HG03460 (cell line): Measurements from ENCODE around the gene NUCB1.

Experiments
- ATAC-seq: cut with Tn5 transposase; IDR thresholded peaks from one replicate; pipeline ENCODE4 v1.9.1; 2021; ENCODE audit not compliant: unreplicated experiment

NUCB1 gene

DNA sequence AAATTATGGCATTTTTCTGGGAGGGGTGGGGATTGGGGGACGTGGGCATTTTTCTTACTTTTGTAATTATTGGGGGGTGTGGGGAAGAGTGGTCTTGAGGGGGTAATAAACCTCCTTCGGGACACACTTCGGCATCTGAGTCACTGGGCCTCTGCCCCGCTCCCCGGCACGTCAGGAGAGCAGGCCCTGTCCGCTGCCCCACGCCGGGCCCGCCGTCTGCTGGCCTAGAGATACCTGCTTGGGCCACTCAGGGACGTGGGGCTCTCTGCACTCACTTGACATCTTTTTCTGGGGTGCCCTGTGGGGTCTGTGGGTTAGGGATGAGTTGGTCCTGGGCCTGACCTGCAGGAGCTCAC is 61.5 kb downstream of the NUCB1 start:
- ATAC-seq = no peak

DNA sequence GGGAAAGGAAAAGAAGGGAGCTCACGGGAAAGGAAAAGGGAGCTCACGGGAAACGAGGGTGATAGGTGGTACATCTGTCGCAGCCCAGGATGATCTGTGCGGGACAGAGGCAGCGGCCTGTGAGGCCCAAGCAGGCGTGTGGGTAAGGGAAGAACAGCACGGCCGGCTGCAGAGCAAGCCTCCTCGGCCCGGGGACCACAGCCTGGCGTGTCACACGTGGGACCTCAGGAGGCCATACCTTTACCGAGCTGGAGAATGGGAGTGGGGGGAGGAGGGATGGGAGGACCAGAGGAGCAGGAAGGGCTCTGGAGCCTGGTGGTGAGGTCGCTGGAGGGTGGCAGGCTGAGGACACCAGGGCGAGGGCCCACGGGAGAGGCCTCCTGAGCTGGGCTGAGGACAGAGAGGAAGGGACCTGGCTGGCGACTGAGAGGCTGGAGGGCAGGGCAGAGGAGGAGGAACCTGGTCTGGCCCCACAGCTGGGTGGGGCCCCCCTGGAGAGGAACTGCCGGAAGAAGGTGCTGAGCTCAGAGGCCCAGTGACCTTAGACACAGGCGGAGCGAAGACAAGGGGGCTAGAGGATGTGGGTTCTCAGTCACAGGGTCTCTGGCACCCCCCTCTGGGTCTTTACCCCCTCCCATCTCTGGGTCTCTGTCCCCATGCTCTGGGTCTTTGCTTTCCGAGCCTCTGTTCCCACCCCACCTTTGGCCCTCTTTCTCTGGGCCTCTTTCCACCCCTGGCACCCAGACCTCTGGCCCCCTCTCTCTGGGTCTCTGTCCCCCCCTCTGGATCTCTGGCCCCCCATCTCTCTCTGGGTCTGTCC is 62.1 kb downstream of the NUCB1 start:
- ATAC-seq = no peak

DNA sequence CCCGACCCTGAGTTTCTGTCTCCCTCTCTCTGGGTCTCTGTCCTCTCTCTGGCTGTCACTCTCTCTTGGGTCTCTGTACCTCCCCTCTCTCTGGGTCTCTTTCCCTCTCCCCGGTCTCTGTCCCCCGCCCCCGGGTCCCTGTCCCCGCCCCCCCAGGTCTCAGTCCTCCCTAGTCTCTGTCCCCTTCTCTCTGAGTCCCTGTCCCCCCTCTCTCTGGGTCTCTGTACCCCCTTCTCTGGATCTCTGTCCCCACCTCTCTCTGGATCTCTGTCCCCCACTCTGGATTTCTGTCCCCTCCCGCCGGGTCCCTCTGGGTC is 62.7 kb downstream of the NUCB1 start:
- ATAC-seq = no peak

DNA sequence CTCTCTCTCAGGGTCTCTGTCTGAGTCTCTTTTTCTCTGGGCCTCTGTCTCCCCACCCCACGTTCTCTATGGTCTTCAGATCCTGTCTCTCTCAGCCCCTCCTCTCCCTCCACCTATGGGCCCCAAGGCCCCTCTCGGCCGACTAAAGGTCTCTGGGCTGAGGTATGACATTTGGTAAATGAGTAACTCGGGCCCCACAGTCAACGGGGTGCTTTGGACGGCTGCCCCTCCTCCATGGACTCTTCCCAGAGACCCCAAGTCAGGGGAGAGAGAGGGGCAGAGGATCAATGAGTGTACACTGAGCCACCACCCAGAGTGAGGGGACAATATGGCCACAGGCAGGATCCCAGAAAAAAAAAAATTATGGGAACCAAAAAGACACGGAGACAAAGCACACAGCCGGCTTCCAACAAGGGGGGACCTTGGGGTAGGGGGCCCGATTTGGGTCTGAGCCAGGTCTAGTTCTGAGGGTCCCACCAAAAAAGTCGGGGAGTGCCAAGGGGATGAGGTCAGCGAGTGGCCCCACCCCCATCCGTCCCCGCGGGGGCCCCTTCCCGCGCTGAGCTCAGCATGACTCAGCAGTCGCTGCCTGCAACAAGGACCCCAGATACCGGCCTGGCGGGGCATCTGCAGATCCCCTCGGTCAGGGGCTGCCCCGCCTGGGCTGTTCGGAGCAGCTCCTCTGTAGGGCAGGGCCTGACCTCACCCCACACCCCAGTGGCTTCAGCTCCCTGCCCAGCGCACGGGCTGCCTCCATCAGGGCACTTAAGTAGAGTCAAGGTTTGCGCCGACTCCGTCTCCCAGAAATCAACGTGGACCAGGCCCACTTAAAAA is 63.5 kb downstream of the NUCB1 start:
- peak; percentile 19 for ATAC-seq

DNA sequence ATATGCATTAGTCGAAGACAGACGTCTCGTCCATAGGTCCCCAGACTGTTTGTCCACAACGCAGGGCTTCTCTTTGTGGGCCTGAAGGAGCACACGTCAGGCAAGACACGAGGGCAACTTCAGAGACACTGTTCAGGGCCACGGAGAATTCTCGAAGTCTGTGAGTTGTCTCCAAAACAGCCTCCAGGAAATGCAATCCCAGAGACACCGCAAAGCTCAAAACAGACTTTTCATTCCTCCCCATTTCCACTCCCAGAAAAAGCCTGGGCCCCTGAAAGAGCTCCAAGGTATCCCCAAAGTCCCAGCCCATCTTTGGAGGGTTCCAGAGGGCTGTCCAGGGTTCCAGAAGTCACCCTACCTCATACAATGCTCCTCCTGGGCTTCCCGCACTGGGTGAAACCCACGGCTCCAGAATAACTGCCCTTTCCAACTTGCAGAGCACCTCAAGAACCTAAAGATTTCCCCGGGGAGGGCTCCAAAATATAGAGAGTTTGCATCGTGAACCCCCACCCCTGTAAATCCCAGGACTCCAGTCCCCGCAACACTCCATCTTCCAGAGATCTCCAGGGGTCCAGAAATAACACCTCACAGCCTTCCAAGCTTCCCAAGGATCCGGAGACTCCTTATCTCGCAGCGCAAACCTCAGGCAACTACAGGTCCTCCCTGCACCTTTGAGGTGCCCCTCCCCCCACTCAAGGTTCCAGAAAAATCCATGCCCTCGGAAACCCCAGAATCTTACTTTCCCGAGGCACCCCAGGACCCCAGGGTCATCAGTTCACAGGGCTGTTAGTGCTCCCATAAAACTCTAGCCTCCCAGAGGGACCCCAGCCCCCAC is 64.3 kb downstream of the NUCB1 start:
- ATAC-seq = no peak

DNA sequence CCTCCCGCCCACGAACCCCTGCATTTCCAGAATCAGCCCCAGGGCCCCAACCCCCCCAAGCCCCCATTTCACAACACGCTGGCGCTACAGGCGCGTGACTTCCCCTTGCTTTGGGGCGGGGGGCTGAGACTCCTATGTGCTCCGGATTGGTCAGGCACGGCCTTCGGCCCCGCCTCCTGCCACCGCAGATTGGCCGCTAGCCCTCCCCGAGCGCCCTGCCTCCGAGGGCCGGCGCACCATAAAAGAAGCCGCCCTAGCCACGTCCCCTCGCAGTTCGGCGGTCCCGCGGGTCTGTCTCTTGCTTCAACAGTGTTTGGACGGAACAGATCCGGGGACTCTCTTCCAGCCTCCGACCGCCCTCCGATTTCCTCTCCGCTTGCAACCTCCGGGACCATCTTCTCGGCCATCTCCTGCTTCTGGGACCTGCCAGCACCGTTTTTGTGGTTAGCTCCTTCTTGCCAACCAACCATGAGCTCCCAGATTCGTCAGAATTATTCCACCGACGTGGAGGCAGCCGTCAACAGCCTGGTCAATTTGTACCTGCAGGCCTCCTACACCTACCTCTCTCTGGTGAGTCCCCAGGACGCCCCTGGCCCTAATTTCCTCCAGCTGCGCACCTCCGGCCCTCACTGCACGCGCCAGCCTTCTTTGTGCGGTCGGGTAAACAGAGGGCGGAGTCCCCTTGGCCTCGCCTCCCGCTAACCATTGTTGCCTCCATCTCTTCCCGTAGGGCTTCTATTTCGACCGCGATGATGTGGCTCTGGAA is 65.1 kb downstream of the NUCB1 start, which contains the start of gene FTL:
FTL (plus strand) TSS at position 270 of the 766 bp plus-strand sequence; CDS start at position 469, 199 bp downstream.
- peak; percentile 50 for ATAC-seq

DNA sequence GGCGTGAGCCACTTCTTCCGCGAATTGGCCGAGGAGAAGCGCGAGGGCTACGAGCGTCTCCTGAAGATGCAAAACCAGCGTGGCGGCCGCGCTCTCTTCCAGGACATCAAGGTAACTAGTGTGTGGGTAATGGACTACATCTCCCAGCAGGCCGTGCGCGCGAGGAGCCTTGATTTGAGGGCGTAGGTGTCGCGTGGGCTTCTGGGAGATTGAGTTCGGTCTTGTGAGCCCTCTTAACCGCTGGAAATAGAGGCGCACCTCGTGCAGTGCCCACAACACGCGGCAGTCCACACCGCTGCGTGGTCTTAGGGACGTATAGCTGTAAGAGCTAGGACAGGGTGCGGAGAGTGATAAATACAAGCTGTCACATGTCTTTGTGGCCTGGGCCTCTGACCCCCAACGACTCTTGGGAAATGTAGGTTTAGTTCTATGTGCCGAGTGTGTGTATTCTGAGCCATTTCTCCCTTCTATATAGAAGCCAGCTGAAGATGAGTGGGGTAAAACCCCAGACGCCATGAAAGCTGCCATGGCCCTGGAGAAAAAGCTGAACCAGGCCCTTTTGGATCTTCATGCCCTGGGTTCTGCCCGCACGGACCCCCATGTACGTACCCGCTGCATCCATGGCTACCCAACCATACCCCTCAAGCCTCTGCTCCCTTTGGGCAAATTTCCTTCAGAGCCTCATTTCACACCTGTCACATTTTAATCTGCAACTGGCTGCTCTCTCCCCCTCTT is 65.9 kb downstream of the NUCB1 start:
- peak; percentile 26 for ATAC-seq

DNA sequence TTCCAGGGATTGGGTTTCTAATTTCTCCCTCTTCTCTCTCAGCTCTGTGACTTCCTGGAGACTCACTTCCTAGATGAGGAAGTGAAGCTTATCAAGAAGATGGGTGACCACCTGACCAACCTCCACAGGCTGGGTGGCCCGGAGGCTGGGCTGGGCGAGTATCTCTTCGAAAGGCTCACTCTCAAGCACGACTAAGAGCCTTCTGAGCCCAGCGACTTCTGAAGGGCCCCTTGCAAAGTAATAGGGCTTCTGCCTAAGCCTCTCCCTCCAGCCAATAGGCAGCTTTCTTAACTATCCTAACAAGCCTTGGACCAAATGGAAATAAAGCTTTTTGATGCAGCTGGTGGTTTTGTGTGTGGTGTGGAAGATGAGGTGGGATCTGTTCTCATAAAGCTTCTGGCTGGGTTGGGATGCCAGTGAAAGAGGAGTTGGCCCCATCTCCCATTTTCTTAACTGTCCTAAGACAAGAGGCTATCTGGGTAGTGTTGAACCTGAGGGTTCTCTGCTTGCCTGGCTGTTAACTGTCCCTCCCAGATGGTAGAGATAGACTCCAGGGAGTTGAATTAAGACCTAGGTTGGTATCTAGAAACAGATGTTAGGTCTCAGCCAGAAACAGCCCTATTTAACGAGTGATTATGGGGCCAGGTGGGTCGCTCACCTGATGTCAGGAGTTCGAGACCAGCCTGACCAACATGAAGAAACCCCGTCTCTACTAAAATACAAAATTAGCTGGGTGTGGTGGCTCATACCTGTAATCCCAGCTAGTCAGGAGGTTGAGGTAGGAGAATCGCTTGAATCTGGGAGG is 66.6 kb downstream of the NUCB1 start:
- ATAC-seq = no peak

DNA sequence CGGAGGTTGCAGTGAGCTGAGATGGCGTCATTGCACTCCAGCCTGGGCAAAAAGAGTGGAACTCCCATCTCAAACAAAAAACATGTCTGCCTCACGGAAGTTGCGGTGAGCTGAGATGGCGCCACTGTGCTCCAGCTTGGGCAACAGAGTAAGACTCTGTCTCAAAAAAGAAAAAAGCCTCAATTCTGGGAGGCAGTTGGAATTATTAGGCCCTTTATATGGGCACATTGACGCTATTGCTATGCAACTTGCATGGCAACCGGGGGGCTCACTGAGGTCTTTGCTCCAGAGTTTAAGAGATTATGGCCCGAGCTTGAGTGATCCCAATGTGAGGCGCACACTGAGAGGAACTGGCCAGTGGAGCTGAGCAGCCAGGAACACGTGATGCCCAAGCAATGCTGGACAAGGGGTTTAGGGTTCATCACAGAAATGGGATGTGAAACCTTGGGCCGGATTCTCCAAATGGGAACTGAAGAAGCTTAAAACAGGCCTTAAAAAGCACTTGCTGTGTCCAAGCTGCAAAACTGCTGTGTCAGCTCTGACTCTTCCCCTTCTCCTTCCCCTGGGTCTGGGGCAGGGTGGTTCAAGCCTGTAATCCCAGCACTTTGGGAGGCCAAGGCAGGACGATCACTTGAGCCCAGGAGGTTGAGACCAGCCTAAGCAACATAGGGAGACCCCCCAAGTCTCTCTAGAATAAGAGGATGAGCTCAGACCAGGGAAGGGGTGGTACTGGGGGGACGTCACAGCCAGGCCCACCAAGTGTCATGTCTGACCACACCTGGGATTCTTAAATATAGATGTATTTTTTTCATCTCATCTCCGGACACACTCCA is 67.5 kb downstream of the NUCB1 start:
- ATAC-seq = no peak

DNA sequence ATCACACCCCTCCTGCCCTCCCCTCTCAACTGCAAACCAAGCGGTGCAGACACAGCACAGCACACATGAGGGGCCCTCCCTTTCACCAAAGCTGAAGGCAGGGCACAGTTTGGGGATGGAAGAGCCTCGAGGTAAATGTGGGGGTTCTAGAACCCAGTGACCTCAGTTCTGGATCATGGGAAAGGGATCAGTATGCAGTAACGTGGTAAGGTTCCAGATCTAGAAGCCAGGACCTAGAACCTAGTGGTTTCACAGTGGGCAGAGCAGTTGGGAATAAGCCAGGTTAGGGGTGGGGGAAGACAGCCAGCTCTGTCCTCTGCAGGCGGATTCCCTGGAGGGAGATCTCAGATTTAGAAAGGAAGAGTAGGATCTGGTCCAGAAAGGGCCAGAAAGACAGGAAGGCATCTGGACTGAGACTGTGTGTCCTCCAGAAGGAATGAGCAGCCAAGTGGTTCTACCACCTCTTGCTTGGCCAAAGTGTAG is 68.1 kb downstream of the NUCB1 start:
- no peak for ATAC-seq

DNA sequence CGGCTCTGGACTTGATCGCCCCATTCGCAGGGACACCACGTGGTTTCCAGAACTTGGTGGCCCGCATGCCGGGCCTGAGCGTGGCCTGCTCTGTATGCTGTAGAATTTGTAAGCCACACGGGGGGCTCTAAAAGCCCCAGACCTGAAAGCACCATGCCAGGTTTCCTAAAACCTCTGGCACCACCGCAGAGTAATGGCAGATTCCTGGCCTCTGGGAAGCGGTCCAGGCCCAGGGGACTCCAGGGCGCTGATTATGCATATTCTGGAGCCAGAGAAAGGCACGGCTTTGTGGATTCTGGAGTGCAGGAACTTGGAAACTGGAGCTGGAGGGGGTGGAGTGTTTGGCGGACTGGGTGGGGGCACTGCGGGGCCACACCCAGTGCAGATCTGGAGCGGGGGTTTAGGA is 68.7 kb downstream of the NUCB1 start:
- ATAC-seq = no peak

DNA sequence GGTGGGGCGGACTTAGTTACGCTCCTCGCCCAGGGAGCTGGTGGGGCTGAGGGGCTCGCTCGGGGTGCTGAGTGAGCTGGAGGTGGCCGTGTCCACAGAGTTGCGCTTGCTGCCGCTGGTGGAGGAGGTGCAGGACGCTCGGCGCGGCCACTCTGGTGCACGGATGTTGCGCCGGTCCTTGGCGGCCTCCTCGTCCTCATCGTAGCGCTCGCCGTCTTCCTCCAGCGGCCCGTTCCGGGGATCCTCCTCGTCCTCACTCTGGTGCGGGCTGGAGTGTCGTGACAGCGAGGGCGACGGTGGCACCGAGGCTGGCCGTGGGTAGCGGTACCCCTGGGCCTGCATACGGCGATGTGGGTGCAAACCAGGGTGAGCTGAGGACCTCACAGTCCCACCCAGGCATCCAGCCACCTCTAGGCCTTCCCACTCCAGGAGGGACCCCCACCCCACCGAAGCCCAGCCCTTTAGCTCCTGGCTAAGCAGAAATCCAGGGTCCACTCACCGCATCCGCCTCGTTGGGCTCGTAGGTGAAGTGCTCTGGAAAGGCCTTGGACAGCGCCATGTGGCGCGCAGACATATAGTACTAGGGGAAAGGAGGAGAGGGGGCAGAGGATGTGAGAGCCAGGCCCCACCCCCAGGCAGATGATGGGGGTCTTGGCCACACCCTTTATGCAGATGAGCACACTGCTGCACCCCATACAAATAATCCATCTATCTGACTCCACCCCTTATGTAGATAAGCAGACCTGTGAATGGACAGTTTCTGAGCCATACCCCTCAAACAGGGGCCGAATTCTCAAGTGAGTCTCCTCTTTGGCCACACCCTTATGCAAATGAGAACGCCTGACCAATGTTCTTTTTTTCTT is 69.4 kb downstream of the NUCB1 start:
- ATAC-seq = no peak

DNA sequence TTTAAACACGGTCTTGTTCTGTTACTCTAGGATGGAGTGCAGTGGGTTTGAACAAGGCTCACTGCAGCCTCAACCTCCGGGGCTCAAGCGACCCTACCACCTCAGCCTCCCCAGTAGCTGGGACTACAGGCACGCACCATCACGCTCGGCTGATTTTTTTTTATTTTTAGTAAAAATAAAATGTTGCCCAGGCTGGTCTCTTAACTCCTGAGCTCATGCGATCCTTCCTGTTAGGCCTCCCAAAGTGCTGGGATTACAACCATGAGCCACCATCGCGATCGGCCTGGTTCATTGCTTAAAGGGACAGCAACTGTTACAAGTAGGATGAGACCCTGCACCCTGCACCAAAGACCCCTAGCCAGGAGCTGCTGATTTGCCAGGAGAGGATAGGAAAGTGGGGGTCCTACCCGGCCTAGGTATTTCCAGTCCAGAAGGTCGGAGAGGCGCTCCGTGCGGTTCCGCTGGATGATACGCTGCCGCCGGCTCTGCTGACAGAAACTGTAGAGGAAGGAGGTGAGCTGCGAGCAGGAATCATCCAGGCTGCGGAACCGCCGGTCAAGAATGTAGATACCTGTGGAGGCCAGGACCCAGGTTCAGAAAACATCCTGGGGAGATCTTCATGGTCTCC is 70.1 kb downstream of the NUCB1 start:
- no peak for ATAC-seq

DNA sequence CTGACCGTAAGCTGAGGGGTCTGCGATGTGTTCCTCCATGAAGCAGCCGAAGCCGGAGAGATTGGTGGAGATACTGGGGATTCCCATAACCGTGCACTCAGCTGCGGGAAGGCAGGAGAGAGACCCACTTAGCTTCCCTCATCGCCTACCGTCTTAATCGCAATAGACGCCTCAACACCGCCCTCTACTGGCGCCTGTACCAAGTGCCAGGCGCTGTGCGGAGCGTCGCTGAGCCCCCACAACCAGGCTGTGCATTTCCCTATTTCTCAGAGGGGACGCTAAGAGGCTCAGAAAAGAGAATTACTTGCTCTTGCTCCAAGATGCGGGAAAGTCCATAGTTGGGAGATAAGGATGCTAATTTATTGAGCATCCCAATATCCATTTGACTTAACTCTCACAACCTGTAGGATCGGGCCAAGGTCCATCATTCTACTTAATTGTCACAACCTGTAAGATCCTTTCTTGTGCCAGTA is 70.8 kb downstream of the NUCB1 start:
- ATAC-seq = no peak
